DND-41 (cell line): ENCODE data around the gene GMPPA.

Experiments used
- ATAC-seq: fragments of 200-7000 bp; cut with Tn5 transposase; 3 replicates; pipeline ENCODE4 v1.9.1; 2021; ENCODE audit warnings: low read depth; ENCODE audit not compliant: insufficient read depth
- DNase-seq: peaks from one replicate; pipeline ENCODE4 v3.0.0-alpha.2; 2020
- H2AFZ ChIP-seq: 2 replicates; pipeline ENCODE4 v1.6.0; 2012; ENCODE audit warnings: low read depth, low read length
- H3K27ac ChIP-seq: 2 replicates; pipeline ENCODE4 v1.5.1; 2012; ENCODE audit warnings: low read length, inconsistent platforms
- H3K27me3 ChIP-seq: fragments of 200-600 bp; sonication (generic); 2 replicates; pipeline ENCODE4 v1.6.0; 2012; ENCODE audit warnings: low read length, mild to moderate bottlenecking, inconsistent platforms; ENCODE audit not compliant: insufficient read depth, poor library complexity
- H3K36me3 ChIP-seq: 2 replicates; pipeline ENCODE4 v1.5.1; 2012; ENCODE audit warnings: low read length, inconsistent platforms; ENCODE audit not compliant: insufficient read depth
- H3K4me1 ChIP-seq: 2 replicates; pipeline ENCODE4 v1.5.1; 2012; ENCODE audit warnings: mild to moderate bottlenecking, low read length; ENCODE audit not compliant: insufficient read depth
- H3K4me2 ChIP-seq: 2 replicates; pipeline ENCODE4 v1.6.0; 2012; ENCODE audit warnings: mild to moderate bottlenecking, moderate library complexity, low read length, inconsistent platforms; ENCODE audit not compliant: insufficient read depth
- H3K4me3 ChIP-seq, 2 experiments: fragments of 200-600 bp in 1 of 2; shearing (Covaris generic) in 1 of 2; 2 replicates each; pipeline ENCODE4 v1.5.1; 2012 to 2016; ENCODE audit warnings: inconsistent platforms in 2 of 2, low read length in 2 of 2, mild to moderate bottlenecking in 2 of 2, low read depth in 1 of 2, moderate library complexity in 1 of 2
- H3K79me2 ChIP-seq: 2 replicates; pipeline ENCODE4 v1.6.0; 2012; ENCODE audit warnings: low read length, inconsistent platforms; ENCODE audit not compliant: insufficient read depth
- H3K9ac ChIP-seq: 2 replicates; pipeline ENCODE4 v1.6.0; 2012; ENCODE audit warnings: low read depth, mild to moderate bottlenecking, inconsistent platforms, low read length, moderate library complexity
- H3K9me3 ChIP-seq: 2 replicates; pipeline ENCODE4 v1.5.1; 2012; ENCODE audit warnings: low read length, moderate library complexity, mild to moderate bottlenecking, inconsistent platforms; ENCODE audit not compliant: insufficient read depth, severe bottlenecking
- H4K20me1 ChIP-seq: 2 replicates; pipeline ENCODE4 v1.6.0; 2012; ENCODE audit warnings: low read length; ENCODE audit not compliant: insufficient read depth
- EZH2 ChIP-seq: IDR thresholded peaks from 3 replicates; pipeline ENCODE4 v1.6.1; 2012; ENCODE audit warnings: borderline replicate concordance, low read depth, mild to moderate bottlenecking, moderate library complexity, low read length, inconsistent platforms; ENCODE audit not compliant: severe bottlenecking
- TF ChIP-seq, protein P1 (sequence below): IDR thresholded peaks from 2 replicates; pipeline ENCODE4 v1.5.1; 2012; ENCODE audit warnings: borderline replicate concordance, low read length, moderate library complexity, mild to moderate bottlenecking; ENCODE audit not compliant: poor library complexity, severe bottlenecking; ENCODE audit errors: extremely low read depth

GMPPA gene

DNA sequence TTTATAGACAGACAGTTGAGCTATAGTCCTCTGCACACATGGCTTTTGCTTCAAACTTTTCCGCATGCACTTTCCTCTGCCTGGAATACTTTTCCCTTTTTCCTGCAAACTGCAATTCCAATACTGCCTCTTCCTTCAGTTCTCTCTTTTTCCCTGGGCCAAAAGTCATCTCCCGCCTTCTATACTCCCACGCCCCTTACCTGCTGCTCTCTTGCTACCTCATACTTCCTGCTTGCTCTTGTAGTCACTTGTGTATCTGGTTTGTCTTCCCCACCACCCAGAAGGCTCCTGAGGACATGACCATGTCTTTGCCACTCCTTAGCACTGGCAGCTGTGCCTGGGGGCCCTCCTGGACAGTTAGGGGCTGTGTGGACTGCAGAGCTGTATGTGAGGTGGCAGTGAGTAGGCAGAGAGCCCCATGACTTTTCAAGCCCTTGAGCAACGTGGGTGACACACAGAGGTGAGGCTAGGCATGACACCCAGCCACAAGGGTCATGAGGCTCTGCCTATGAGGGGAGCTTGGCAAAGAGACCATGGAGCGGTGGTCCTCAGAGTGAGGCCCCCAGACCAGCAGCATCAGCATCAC is 40.8 kb upstream of the GMPPA start:
- no peaks in the 10 kb centered on the region for H3K9me3 ChIP-seq
- DNase-seq (peak; percentile 20), ATAC-seq (peak; percentile 82)
- H3K4me3 ChIP-seq = no peak overlapping the region
- H3K4me2 ChIP-seq = no peak overlapping the region
- H2AFZ ChIP-seq = no peak overlapping the region
- no peaks in the 10 kb centered on the region for H3K79me2 ChIP-seq
- H3K9ac ChIP-seq = no peak overlapping the region
- H3K36me3 ChIP-seq = no peaks in the 10 kb centered on the region
- peaks cover 9% of the 10 kb centered on the region for H4K20me1 ChIP-seq
- H3K27ac ChIP-seq = no peak overlapping the region
- no peak for TF ChIP-seq EZH2
- TF ChIP-seq, protein P1, sequence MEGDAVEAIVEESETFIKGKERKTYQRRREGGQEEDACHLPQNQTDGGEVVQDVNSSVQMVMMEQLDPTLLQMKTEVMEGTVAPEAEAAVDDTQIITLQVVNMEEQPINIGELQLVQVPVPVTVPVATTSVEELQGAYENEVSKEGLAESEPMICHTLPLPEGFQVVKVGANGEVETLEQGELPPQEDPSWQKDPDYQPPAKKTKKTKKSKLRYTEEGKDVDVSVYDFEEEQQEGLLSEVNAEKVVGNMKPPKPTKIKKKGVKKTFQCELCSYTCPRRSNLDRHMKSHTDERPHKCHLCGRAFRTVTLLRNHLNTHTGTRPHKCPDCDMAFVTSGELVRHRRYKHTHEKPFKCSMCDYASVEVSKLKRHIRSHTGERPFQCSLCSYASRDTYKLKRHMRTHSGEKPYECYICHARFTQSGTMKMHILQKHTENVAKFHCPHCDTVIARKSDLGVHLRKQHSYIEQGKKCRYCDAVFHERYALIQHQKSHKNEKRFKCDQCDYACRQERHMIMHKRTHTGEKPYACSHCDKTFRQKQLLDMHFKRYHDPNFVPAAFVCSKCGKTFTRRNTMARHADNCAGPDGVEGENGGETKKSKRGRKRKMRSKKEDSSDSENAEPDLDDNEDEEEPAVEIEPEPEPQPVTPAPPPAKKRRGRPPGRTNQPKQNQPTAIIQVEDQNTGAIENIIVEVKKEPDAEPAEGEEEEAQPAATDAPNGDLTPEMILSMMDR = peak; percentile 53
- H3K27me3 ChIP-seq = no peaks in the 10 kb centered on the region
- H3K4me1 ChIP-seq = no peaks in the 10 kb centered on the region

GRCh38 chr2:219458996-219459395 is 39.7 kb upstream of the GMPPA start:
- H3K4me3 ChIP-seq = no peak overlapping the region
- no peaks in the 10 kb centered on the region for H3K79me2 ChIP-seq
- H3K4me1 ChIP-seq = no peaks in the 10 kb centered on the region
- peaks cover 9% of the 10 kb centered on the region for H4K20me1 ChIP-seq
- DNase-seq (no peak), ATAC-seq (no peak)
- H3K36me3 ChIP-seq = no peaks in the 10 kb centered on the region
- no peak overlapping the region for H2AFZ ChIP-seq
- no peaks in the 10 kb centered on the region for H3K9me3 ChIP-seq
- TF ChIP-seq, protein P1 = no peak
- H3K27ac ChIP-seq = no peak overlapping the region
- no peaks in the 10 kb centered on the region for H3K27me3 ChIP-seq
- H3K4me2 ChIP-seq = no peak overlapping the region
- H3K9ac ChIP-seq = no peak overlapping the region

DNA sequence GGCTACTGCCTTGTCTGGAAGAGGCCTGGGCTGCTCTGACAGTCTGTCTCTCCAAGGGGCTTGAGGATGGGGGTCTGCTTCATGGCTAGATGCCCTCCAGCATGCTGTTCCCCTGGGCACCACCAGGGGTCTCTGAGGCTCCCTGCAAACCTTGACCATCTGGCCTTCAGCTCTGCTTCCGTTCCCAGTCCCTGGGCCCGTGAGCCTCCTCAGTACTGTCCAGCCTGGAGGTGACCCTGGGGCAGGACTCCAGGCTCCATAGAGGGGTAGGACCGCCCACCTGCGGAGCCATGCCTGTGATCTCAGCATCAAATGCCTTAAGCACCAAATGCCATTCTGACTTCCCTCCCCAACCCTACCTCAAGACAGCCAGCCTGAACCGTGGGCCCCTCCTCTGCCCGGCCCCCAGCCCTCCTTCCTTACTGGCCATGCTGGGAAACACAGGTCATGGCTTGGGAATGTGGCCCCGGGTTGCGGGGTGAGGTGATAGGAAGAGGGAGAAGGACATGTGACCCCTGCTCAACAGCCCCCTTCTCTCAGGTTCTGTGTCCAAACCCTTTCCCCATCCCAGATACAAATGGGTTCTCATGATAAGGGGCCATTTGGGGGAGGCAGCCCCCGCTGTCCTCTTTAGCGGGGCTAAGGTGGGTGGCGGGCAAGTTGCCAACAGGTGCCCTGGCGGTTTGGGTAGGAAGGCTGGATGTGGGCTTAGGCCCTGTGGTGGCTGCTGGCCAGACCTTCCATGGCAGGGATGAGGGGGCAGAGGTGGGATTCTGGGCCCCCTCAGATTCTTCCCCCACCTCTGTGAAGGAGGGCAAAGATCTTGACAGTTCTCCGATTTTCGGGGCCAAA is 39.0 kb upstream of the GMPPA start:
- Histone ChIP-seq H3K4me3 (no peak overlapping the region), H3K27ac (no peak overlapping the region), H3K36me3 (no peaks in the 10 kb centered on the region), H3K79me2 (no peaks in the 10 kb centered on the region), H3K4me2 (no peak overlapping the region), H3K9ac (no peak overlapping the region), H3K9me3 (no peaks in the 10 kb centered on the region), H2AFZ (no peak overlapping the region), H4K20me1 (peaks cover 9% of the 10 kb centered on the region), H3K27me3 (no peaks in the 10 kb centered on the region), H3K4me1 (no peaks in the 10 kb centered on the region)
- DNase-seq = peak; percentile 44
- TF ChIP-seq, protein P1 = peak; percentile 89
- no peak for TF ChIP-seq EZH2
- ATAC-seq = peak; percentile 71
